Measurements from ENCODE around the gene CTDP1.

DNA sequence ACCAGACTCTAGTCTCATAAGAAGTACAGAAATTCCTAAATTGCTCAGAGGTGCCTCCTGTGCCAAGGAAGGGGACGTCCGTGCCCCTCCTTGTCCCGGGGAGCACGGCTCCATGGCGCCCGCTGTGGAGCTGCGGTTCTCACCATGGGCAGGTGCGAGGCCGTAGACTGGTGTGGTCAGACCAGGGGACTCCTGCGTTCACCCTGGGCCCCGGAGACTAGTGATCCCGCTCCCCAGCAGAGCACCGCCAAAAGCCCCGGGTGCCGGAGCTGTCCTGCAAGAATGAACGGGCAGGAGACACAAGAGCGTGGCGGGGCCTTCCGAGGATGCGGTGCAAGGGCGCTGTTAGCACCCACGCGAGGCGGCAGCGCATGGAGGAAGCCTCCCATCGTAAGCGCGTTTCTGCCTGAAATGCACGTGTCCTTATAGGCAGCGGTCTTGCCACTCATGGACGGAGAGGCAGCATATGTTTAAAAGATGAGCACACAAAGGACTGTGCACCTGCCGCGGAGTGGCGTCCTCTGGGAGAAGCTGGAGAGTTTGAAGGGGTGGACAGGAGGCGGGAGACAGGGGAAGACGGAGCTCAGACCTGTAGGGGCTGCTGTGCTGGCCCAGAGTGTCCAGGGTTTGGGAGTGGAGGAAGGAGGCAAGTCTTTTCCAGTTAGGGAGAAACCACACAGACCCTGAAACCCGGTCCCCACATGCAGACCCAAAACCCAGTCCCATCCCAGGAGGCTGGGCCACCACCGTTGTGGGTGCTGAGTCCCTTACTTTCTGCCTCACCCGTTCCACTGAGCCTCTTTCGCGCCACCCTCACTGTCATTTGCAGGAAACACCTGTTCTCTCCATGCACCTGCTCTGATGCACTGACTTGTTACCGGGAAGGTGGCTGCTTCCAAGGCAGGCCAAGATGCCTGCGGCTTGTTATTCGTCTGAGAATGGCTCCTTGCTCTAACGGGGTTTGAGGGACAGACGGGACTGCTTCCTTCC, 110.6 kb downstream of the CTDP1 start:
- no peak for TF ChIP-seq POLR2AphosphoS5 (IDR thresholded peaks at IDR 0.05; ENCODE audit: borderline replicate concordance, low read depth, low read length)
- TF ChIP-seq EZH2 (IDR thresholded peaks at IDR 0.05), result no peak
- TF ChIP-seq FOXP2 (optimal IDR thresholded peaks at IDR 0.05; ENCODE audit: control extremely low read depth, extremely low read length, insufficient read depth), result no peak
